Measurements from ENCODE around the gene TIGAR.
A peak's percentile ranks its signal among the peaks of the same experiment; 100 is the strongest.

TIGAR gene

DNA sequence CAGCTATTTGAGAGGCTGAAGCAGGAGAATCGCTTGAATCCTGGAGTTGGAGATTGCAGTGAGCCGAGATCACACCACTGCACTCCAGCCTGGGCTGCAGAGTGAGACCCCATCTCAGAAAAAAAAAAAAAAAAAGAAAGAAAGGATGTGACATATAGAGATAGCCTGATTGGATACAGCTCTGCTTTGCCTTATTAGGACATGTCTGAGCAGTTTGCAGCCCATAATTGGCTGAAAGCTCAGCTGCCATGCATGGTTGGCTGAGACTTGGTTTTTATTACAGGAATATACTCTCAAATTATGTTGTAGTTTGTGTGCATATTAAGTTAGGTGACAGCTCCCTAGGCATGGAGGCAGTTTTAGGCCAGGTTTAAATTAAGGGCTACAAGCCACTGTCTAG is 6.3 kb downstream of the TIGAR start:
- no peak for TF ChIP-seq JUND (IDR thresholded peaks at IDR 0.05; ENCODE audit: low read depth)
- in situ Hi-C loops (cut with HindIII; ENCODE audit: low pct_unique_long_range_greater_than_20kb, low sequenced_read_pairs) = no loop called here
- no peak for DNase-seq (ENCODE audit: low read depth in 1 of 2, low spot score in 1 of 2)

DNA sequence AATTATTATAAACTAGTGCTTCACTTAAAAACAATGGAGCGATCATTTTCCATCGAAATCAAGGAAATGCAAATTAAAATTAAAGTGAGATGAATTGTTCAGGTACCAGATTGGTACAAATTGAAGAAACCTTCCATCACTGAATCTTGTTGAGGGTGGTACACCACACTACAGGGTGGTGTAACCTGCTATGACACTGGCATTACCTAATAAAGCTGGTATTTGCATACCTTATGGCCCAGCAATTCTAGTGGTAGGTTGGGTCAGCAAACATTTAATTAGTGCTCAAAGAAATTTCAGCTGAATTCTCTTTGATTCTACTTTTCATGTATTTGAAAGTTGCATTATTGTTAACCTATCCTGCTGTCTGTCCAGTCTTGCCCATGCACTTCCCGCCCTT is 9.2 kb downstream of the TIGAR start:
- no peak for TF ChIP-seq JUND (IDR thresholded peaks at IDR 0.05; ENCODE audit: low read depth)
- in situ Hi-C loops (cut with HindIII; ENCODE audit: low pct_unique_long_range_greater_than_20kb, low sequenced_read_pairs) = no loop called here
- DNase-seq (ENCODE audit: low read depth in 1 of 2, low spot score in 1 of 2) = no peak

GRCh38 chr12:4331221-4331620 is 10.2 kb downstream of the TIGAR start:
- no peak for DNase-seq (ENCODE audit: low read depth in 1 of 2, low spot score in 1 of 2)
- in situ Hi-C loops (cut with HindIII; ENCODE audit: low pct_unique_long_range_greater_than_20kb, low sequenced_read_pairs) = no loop called here
- no peak for TF ChIP-seq JUND (IDR thresholded peaks at IDR 0.05; ENCODE audit: low read depth)

DNA sequence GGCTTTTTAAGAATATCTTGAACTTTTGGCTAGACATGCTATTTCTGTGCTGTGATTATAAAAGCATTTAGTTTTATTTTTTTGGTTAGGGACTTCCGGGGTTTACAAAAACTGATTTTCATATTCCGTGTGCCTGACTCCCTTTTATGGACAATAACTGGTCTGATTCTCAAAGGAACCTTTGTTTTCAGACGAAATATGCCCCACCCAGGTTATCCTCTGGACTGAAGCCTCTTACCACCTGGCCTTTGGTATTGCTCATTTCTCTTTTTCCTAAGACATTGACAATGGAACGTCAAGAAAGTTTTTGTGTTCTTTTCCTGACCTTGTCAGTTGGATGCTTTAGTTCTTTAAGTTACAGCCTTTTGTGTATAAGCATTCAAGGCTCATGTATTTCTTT is 10.8 kb downstream of the TIGAR start:
- DNase-seq (ENCODE audit: low read depth in 1 of 2, low spot score in 1 of 2) = no peak
- in situ Hi-C loops (cut with HindIII; ENCODE audit: low pct_unique_long_range_greater_than_20kb, low sequenced_read_pairs) = no loop called here
- no peak for TF ChIP-seq JUND (IDR thresholded peaks at IDR 0.05; ENCODE audit: low read depth)

DNA sequence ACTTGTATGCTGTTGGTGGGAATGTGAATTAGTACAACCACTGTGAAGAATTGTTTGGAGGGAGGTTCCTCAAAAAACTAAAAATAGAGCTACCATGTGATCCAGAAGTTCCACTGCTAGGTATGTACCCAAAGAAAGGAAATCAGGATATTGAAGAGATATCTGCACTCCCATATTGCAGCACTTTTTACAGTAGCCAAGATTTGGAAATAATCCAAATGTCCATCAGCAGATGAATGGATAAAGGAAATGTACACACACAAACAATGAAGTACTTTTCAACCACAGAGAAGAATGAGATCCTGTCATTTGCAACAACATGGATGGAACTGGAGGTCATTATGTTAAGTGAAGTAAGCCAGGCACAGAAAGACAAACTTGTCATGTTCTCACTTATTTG is 25.9 kb downstream of the TIGAR start:
- DNase-seq (ENCODE audit: low read depth in 1 of 2, low spot score in 1 of 2) = no peak
- in situ Hi-C loops (cut with HindIII; ENCODE audit: low pct_unique_long_range_greater_than_20kb, low sequenced_read_pairs) = no loop called here
- TF ChIP-seq JUND (IDR thresholded peaks at IDR 0.05; ENCODE audit: low read depth) = no peak

DNA sequence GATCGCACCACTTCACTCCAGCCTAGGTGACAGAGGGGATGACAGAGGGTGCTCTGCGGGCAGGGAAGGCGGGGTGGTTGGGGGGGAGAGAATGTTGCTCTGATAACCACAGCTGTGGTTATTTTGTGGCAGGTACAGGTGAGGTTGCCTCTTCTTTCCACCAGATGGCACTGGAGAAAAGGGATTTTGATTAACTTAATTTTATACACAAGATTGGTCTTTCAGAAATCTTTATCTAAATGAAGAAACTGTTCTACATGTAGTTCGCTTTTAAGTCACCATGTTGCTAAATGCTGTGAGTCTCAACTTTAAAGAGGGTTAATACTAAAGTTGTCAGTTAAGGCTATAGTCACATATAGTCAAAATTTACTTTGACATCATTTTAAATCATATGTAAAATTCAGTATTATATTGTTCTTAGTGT is 32.8 kb downstream of the TIGAR start:
- in situ Hi-C loops (cut with HindIII; ENCODE audit: low pct_unique_long_range_greater_than_20kb, low sequenced_read_pairs) = no loop called here
- no peak for TF ChIP-seq JUND (IDR thresholded peaks at IDR 0.05; ENCODE audit: low read depth)
- peak in 1 of 2 experiments; percentile 10 for DNase-seq (ENCODE audit: low read depth in 1 of 2, low spot score in 1 of 2)

- TF ChIP-seq JUND (IDR thresholded peaks at IDR 0.05; ENCODE audit: low read depth) = no peak
- in situ Hi-C loops (cut with HindIII; ENCODE audit: low pct_unique_long_range_greater_than_20kb, low sequenced_read_pairs) = no loop called here
- no peak for DNase-seq (ENCODE audit: low read depth in 1 of 2, low spot score in 1 of 2)
These were observed 34.4 kb downstream of the TIGAR start for GRCh38 chr12:4355156-4356040.

- in situ Hi-C loops (cut with HindIII; ENCODE audit: low pct_unique_long_range_greater_than_20kb, low sequenced_read_pairs) = no loop called here
- TF ChIP-seq JUND (IDR thresholded peaks at IDR 0.05; ENCODE audit: low read depth) = no peak
- peak in 1 of 2 experiments; percentile 15 for DNase-seq (ENCODE audit: low read depth in 1 of 2, low spot score in 1 of 2)
These were observed 35.0 kb downstream of the TIGAR start for GRCh38 chr12:4356041-4356327.

DNA sequence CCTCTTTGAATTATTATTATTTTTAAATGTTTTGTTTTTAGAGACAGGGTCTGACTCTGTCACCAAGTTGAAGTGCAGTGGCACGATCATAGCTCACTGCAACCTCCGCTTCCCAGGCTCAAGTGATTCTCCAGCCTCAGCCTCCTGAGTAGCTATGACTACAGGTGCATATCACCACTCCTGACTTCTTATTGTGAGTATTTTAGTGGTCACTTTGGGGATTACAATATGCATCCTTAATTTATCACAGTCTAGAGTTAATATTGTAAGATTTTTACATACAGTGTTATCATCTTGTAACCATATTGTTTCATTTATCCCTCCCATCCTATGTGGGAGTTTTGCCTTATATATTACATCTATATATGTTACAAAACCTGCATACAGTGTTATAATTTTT is 45.1 kb downstream of the TIGAR start:
- DNase-seq (ENCODE audit: low read depth in 1 of 2, low spot score in 1 of 2) = no peak
- in situ Hi-C loops (cut with HindIII; ENCODE audit: low pct_unique_long_range_greater_than_20kb, low sequenced_read_pairs) = no loop called here
- no peak for TF ChIP-seq JUND (IDR thresholded peaks at IDR 0.05; ENCODE audit: low read depth)

DNA sequence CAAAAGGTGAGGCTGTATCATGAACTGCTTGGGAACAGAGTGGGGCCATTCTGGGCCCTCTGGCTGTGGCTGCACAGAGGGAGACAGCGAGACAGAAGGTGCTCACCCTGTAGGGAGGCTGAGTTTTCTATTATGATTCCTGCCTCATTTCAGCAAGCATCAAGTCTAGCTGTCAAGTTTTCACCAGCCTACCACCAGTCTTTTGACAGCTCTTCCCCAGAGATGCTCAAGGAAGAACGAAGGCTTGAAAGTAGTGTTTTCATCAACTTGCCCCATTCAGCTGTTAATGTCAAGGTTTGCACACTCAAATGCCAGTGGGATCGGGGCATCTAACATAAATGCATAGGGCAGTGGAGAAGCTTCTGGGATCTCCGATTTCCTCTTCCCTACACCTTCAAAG is 48.5 kb downstream of the TIGAR start:
- in situ Hi-C loops (cut with HindIII; ENCODE audit: low pct_unique_long_range_greater_than_20kb, low sequenced_read_pairs) = no loop called here
- DNase-seq (ENCODE audit: low read depth in 1 of 2, low spot score in 1 of 2) = no peak
- TF ChIP-seq JUND (IDR thresholded peaks at IDR 0.05; ENCODE audit: low read depth) = no peak

- in situ Hi-C loops (cut with HindIII; ENCODE audit: low pct_unique_long_range_greater_than_20kb, low sequenced_read_pairs) = no loop called here
- DNase-seq (ENCODE audit: low read depth in 1 of 2, low spot score in 1 of 2) = no peak
- no peak for TF ChIP-seq JUND (IDR thresholded peaks at IDR 0.05; ENCODE audit: low read depth)
These were observed 49.3 kb downstream of the TIGAR start for GRCh38 chr12:4370265-4370664.

DNA sequence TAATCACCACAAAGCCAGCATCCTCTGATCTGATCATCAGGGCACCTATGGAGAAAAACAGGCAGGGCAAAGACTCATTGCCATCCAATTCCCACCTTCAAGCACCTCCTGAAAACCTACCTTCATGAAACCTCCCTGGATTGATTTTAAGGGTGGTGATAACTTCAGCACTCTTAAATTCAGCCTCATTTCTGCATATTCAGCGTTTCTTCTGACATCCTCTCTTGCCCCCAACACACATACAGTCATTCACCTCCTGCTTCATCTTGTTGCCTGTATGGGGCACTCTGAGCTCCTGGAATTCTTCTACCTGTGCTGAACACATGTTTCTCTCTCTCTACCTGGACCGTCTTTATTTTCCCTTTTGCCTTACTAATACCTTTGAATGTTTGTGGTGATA is 51.6 kb downstream of the TIGAR start:
- no peak for TF ChIP-seq JUND (IDR thresholded peaks at IDR 0.05; ENCODE audit: low read depth)
- DNase-seq (ENCODE audit: low read depth in 1 of 2, low spot score in 1 of 2) = no peak
- in situ Hi-C loops (cut with HindIII; ENCODE audit: low pct_unique_long_range_greater_than_20kb, low sequenced_read_pairs) = no loop called here

GRCh38 chr12:4375449-4375848 is 54.4 kb downstream of the TIGAR start:
- in situ Hi-C loops (cut with HindIII; ENCODE audit: low pct_unique_long_range_greater_than_20kb, low sequenced_read_pairs) = no loop called here
- DNase-seq (ENCODE audit: low read depth in 1 of 2, low spot score in 1 of 2) = no peak
- no peak for TF ChIP-seq JUND (IDR thresholded peaks at IDR 0.05; ENCODE audit: low read depth)

GRCh38 chr12:4378772-4379171 is 57.8 kb downstream of the TIGAR start:
- no peak for TF ChIP-seq JUND (IDR thresholded peaks at IDR 0.05; ENCODE audit: low read depth)
- in situ Hi-C loops (cut with HindIII; ENCODE audit: low pct_unique_long_range_greater_than_20kb, low sequenced_read_pairs) = no loop called here
- DNase-seq (ENCODE audit: low read depth in 1 of 2, low spot score in 1 of 2) = no peak

Data from T47D (cell line).